ENCODE data around the gene HIVEP3.

The HIVEP3 gene

DNA sequence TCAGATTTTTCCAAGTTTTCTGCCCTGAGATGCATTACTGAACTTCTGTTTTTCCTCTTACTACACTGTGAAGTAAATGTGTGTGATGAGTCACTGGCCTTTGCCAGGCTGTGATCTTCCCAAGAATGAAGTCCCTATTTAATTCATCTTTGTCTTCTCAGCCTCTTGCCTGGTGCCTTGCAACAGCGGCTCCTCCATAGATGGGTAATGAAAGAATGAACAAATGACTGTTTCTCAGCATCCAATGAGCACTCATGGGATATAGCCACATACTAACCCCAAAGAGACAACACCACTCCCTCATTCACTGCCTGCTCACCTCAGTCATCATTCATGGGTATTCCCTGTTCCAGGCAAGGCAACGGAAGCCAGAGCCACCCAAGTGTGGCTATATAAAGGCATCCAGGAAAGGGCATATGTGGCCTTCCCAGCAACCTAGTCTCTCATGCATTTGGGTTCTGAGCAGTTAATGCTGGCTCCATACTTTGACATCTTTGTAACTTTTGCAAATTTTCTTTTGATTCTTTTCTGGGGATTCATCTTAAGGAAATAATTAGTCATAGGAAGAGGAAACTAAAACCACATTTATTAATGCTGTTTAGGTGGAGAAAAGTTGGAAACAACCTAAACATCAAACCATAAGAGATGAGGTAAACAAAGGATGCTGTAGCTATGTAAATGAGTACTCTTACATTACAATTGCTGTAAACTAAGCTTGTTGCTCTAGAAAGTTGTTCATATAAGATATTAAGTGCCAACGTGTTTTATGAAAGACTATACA, 71.9 kb downstream of the HIVEP3 start:
- H3K4me3 ChIP-seq (ENCODE audit: low read depth, low read length), result no peak overlapping the region
- TF ChIP-seq POLR2A (IDR thresholded peaks at IDR 0.05; ENCODE audit: extremely low read depth, insufficient read length) (no peak), MAX (IDR thresholded peaks at IDR 0.05; ENCODE audit: low read depth, low read length) (no peak), MYC (IDR thresholded peaks at IDR 0.05; ENCODE audit: low read depth, low read length) (no peak)
- TF ChIP-seq, protein P1, sequence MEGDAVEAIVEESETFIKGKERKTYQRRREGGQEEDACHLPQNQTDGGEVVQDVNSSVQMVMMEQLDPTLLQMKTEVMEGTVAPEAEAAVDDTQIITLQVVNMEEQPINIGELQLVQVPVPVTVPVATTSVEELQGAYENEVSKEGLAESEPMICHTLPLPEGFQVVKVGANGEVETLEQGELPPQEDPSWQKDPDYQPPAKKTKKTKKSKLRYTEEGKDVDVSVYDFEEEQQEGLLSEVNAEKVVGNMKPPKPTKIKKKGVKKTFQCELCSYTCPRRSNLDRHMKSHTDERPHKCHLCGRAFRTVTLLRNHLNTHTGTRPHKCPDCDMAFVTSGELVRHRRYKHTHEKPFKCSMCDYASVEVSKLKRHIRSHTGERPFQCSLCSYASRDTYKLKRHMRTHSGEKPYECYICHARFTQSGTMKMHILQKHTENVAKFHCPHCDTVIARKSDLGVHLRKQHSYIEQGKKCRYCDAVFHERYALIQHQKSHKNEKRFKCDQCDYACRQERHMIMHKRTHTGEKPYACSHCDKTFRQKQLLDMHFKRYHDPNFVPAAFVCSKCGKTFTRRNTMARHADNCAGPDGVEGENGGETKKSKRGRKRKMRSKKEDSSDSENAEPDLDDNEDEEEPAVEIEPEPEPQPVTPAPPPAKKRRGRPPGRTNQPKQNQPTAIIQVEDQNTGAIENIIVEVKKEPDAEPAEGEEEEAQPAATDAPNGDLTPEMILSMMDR (IDR thresholded peaks at IDR 0.05; ENCODE audit: low read depth, low read length), result no peak
- DNase-seq (ENCODE audit: low read depth), result no peak

GRCh38 chr1:41844781-41845272, 73.9 kb downstream of the HIVEP3 start:
- TF ChIP-seq, protein P1 (IDR thresholded peaks at IDR 0.05; ENCODE audit: low read depth, low read length), result no peak
- TF ChIP-seq MYC (IDR thresholded peaks at IDR 0.05; ENCODE audit: low read depth, low read length) (no peak), MAX (IDR thresholded peaks at IDR 0.05; ENCODE audit: low read depth, low read length) (no peak), POLR2A (IDR thresholded peaks at IDR 0.05; ENCODE audit: extremely low read depth, insufficient read length) (no peak)
- H3K4me3 ChIP-seq (ENCODE audit: low read depth, low read length), result no peak overlapping the region
- DNase-seq (ENCODE audit: low read depth), result no peak

- no peak for DNase-seq (ENCODE audit: low read depth)
Measured at GRCh38 chr1:41844255-41844654, 74.5 kb downstream of the HIVEP3 start.

DNA sequence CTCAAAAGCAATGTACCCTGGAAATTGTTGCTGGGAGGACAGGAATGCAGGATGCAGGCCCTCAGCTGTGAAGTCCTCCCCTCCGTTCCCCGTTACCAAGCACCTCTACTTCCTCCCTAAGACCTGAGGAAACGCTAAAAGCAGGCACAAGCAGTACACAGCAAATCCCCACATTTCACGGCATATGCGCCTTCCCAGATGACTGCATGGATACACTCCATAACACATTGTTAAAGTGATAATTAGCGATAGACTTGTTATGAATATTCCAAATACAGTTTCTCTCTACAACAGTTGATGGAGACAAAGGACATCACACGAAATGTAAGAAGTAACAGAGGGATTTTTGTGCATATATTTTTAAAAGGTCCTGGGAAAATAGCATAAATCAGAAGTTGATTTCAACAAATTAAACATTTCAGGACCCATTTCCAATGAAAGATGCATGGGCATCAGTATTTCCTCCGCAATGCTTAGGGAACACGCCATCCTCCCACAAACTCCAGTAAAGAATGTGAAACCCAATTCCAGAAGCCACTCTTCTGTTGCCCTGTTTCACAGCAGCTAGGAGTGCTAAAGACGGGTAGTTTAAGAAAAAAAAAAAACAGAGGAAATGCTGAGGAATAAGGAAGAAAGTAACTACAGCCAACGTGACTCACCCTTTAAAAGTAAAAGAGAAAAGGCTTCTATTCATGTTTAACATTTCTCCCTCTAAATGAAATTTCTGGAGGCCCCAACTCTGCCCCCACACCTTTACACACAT, 75.5 kb downstream of the HIVEP3 start:
- no peak for DNase-seq (ENCODE audit: low read depth)
- no peak overlapping the region for H3K4me3 ChIP-seq (ENCODE audit: low read depth, low read length)
- TF ChIP-seq MYC (IDR thresholded peaks at IDR 0.05; ENCODE audit: low read depth, low read length) (no peak), POLR2A (IDR thresholded peaks at IDR 0.05; ENCODE audit: extremely low read depth, insufficient read length) (no peak), MAX (IDR thresholded peaks at IDR 0.05; ENCODE audit: low read depth, low read length) (no peak)
- TF ChIP-seq, protein P1 (IDR thresholded peaks at IDR 0.05; ENCODE audit: low read depth, low read length), result no peak

More at GRCh38 chr1:41844255-41844654, 74.5 kb downstream of the HIVEP3 start:
- H3K4me3 ChIP-seq (ENCODE audit: low read depth, low read length), result no peak overlapping the region
- TF ChIP-seq, protein P1 (IDR thresholded peaks at IDR 0.05; ENCODE audit: low read depth, low read length), result no peak
- no peak for TF ChIP-seq MAX (IDR thresholded peaks at IDR 0.05; ENCODE audit: low read depth, low read length)
- TF ChIP-seq POLR2A (IDR thresholded peaks at IDR 0.05; ENCODE audit: extremely low read depth, insufficient read length), result no peak
- TF ChIP-seq MYC (IDR thresholded peaks at IDR 0.05; ENCODE audit: low read depth, low read length), result no peak

DNA sequence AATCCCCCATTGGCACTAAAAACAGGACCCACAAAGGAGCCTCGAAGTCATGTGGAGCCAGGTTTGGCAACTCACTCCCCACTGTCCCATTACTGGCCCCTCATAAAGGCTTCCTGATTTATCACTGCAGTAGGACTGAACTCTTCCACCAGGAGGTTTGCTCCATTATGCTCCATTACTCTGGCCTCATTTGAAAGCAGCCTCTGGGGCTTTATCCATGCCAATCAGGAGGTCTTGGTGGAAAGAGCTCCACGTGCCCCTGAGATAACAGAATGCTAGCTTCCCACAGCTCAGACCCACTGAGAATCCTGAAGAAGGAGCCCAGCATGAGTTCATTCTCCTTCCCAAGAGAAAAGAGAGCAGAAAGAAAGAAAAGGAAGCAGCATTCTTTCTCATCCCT, 76.4 kb downstream of the HIVEP3 start:
- TF ChIP-seq MYC (IDR thresholded peaks at IDR 0.05; ENCODE audit: low read depth, low read length) (no peak), POLR2A (IDR thresholded peaks at IDR 0.05; ENCODE audit: extremely low read depth, insufficient read length) (no peak), MAX (IDR thresholded peaks at IDR 0.05; ENCODE audit: low read depth, low read length) (no peak)
- TF ChIP-seq, protein P1 (IDR thresholded peaks at IDR 0.05; ENCODE audit: low read depth, low read length), result no peak
- no peak overlapping the region for H3K4me3 ChIP-seq (ENCODE audit: low read depth, low read length)
- DNase-seq (ENCODE audit: low read depth), result no peak
